DND-41 (cell line): ENCODE measurements around the gene ALPL.

Source experiments
- ATAC-seq: fragments of 200-7000 bp; cut with Tn5 transposase; 3 replicates; pipeline ENCODE4 v1.9.1; 2021; ENCODE audit warnings: low read depth; ENCODE audit not compliant: insufficient read depth
- DNase-seq: peaks from one replicate; pipeline ENCODE4 v3.0.0-alpha.2; 2020
- H2AFZ ChIP-seq: 2 replicates; pipeline ENCODE4 v1.6.0; 2012; ENCODE audit warnings: low read depth, low read length
- H3K27ac ChIP-seq: 2 replicates; pipeline ENCODE4 v1.5.1; 2012; ENCODE audit warnings: low read length, inconsistent platforms
- H3K27me3 ChIP-seq: fragments of 200-600 bp; sonication (generic); 2 replicates; pipeline ENCODE4 v1.6.0; 2012; ENCODE audit warnings: low read length, mild to moderate bottlenecking, inconsistent platforms; ENCODE audit not compliant: insufficient read depth, poor library complexity
- H3K36me3 ChIP-seq: 2 replicates; pipeline ENCODE4 v1.5.1; 2012; ENCODE audit warnings: low read length, inconsistent platforms; ENCODE audit not compliant: insufficient read depth
- H3K4me1 ChIP-seq: 2 replicates; pipeline ENCODE4 v1.5.1; 2012; ENCODE audit warnings: mild to moderate bottlenecking, low read length; ENCODE audit not compliant: insufficient read depth
- H3K4me2 ChIP-seq: 2 replicates; pipeline ENCODE4 v1.6.0; 2012; ENCODE audit warnings: mild to moderate bottlenecking, moderate library complexity, low read length, inconsistent platforms; ENCODE audit not compliant: insufficient read depth
- H3K4me3 ChIP-seq, 2 experiments: fragments of 200-600 bp in 1 of 2; shearing (Covaris generic) in 1 of 2; 2 replicates each; pipeline ENCODE4 v1.5.1; 2012 to 2016; ENCODE audit warnings: inconsistent platforms in 2 of 2, low read length in 2 of 2, mild to moderate bottlenecking in 2 of 2, low read depth in 1 of 2, moderate library complexity in 1 of 2
- H3K79me2 ChIP-seq: 2 replicates; pipeline ENCODE4 v1.6.0; 2012; ENCODE audit warnings: low read length, inconsistent platforms; ENCODE audit not compliant: insufficient read depth
- H3K9ac ChIP-seq: 2 replicates; pipeline ENCODE4 v1.6.0; 2012; ENCODE audit warnings: low read depth, mild to moderate bottlenecking, inconsistent platforms, low read length, moderate library complexity
- H3K9me3 ChIP-seq: 2 replicates; pipeline ENCODE4 v1.5.1; 2012; ENCODE audit warnings: low read length, moderate library complexity, mild to moderate bottlenecking, inconsistent platforms; ENCODE audit not compliant: insufficient read depth, severe bottlenecking
- H4K20me1 ChIP-seq: 2 replicates; pipeline ENCODE4 v1.6.0; 2012; ENCODE audit warnings: low read length; ENCODE audit not compliant: insufficient read depth
- EZH2 ChIP-seq: IDR thresholded peaks from 3 replicates; pipeline ENCODE4 v1.6.1; 2012; ENCODE audit warnings: borderline replicate concordance, low read depth, mild to moderate bottlenecking, moderate library complexity, low read length, inconsistent platforms; ENCODE audit not compliant: severe bottlenecking
- TF ChIP-seq, protein P1 (sequence below): IDR thresholded peaks from 2 replicates; pipeline ENCODE4 v1.5.1; 2012; ENCODE audit warnings: borderline replicate concordance, low read length, moderate library complexity, mild to moderate bottlenecking; ENCODE audit not compliant: poor library complexity, severe bottlenecking; ENCODE audit errors: extremely low read depth

Gene ALPL

GRCh38 chr1:21520899-21521716 lies 11.9 kb downstream of the ALPL start:
- Histone ChIP-seq H3K79me2 (no peaks in the 10 kb centered on the region), H3K27me3 (no peaks in the 10 kb centered on the region), H4K20me1 (no peaks in the 10 kb centered on the region; the same call in 1 of the 2 replicates), H2AFZ (no peak overlapping the region), H3K27ac (no peak overlapping the region), H3K9me3 (no peaks in the 10 kb centered on the region), H3K4me2 (no peak overlapping the region), H3K9ac (no peak overlapping the region), H3K4me1 (no peaks in the 10 kb centered on the region), H3K4me3 (no peak overlapping the region), H3K36me3 (no peaks in the 10 kb centered on the region)
- DNase-seq (no peak), ATAC-seq (no peak)
- TF ChIP-seq EZH2, result no peak
- TF ChIP-seq, protein P1, sequence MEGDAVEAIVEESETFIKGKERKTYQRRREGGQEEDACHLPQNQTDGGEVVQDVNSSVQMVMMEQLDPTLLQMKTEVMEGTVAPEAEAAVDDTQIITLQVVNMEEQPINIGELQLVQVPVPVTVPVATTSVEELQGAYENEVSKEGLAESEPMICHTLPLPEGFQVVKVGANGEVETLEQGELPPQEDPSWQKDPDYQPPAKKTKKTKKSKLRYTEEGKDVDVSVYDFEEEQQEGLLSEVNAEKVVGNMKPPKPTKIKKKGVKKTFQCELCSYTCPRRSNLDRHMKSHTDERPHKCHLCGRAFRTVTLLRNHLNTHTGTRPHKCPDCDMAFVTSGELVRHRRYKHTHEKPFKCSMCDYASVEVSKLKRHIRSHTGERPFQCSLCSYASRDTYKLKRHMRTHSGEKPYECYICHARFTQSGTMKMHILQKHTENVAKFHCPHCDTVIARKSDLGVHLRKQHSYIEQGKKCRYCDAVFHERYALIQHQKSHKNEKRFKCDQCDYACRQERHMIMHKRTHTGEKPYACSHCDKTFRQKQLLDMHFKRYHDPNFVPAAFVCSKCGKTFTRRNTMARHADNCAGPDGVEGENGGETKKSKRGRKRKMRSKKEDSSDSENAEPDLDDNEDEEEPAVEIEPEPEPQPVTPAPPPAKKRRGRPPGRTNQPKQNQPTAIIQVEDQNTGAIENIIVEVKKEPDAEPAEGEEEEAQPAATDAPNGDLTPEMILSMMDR, result no peak

DNA sequence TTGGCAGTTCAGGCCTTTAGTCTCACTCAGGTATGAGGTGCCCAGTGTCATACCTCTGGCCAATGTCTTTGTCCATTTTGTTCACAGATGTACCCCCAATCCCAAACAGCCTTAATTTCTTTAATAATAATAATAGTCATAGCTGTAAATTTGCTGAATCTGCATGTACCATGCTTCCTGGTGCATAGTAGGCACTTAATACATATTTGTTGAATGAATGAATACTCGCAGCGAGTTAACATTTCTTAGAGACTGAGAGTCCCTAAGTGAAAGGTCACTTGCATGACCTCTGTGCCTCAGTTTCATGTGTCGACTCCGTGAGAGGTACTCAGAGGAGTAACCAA lies 12.5 kb downstream of the ALPL start:
- TF ChIP-seq EZH2, result no peak
- TF ChIP-seq, protein P1, result no peak
- no peak for DNase-seq
- Histone ChIP-seq H3K36me3 (no peaks in the 10 kb centered on the region), H3K4me1 (no peaks in the 10 kb centered on the region), H4K20me1 (no peaks in the 10 kb centered on the region; the same call in 1 of the 2 replicates), H3K4me2 (no peak overlapping the region), H2AFZ (no peak overlapping the region), H3K27me3 (no peaks in the 10 kb centered on the region), H3K79me2 (no peaks in the 10 kb centered on the region), H3K9me3 (no peaks in the 10 kb centered on the region), H3K9ac (no peak overlapping the region), H3K4me3 (no peak overlapping the region), H3K27ac (no peak overlapping the region)
- no peak for ATAC-seq

DNA sequence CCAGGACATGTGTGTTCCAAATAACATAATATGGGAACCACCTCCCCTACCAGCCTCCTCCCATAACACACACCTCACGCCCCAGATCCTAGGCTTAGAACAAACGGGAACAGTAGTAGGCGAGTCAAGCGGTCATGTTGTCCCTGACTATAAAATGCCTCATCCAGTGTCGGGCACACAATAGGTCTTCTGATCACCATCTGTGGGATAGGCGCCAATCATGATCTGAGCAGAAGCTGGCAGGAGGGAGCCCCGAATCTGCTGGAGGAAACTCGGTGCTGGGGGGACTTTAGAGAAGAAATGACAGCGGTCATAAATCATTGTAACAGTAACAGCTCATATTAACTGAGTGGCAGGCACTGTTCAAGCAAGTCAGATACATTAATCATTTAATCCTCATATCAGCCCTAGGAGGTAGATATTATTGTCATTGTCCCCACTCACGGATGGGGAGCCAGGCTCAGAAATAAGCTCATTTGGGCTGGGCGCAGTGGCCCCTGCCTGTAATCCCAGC lies 13.4 kb downstream of the ALPL start:
- Histone ChIP-seq H3K9ac (no peak overlapping the region), H3K79me2 (no peaks in the 10 kb centered on the region), H2AFZ (no peak overlapping the region), H3K4me3 (no peak overlapping the region), H3K27me3 (no peaks in the 10 kb centered on the region), H3K27ac (no peak overlapping the region), H3K9me3 (no peaks in the 10 kb centered on the region), H3K4me2 (no peak overlapping the region), H3K36me3 (no peaks in the 10 kb centered on the region), H4K20me1 (no peaks in the 10 kb centered on the region), H3K4me1 (no peaks in the 10 kb centered on the region)
- DNase-seq, result no peak
- TF ChIP-seq, protein P1, result no peak
- TF ChIP-seq EZH2, result no peak
- no peak for ATAC-seq
